Measurements from ENCODE around the gene UGT2A1. TPM values are rescaled to one million over a fixed set of nuclear protein-coding genes. Genes with fewer than 3 reads are reported as not detected.
"Not testable (repeated sequence)": the region's sequence is repeated elsewhere in the genome, so short reads cannot be mapped to it uniquely, and the experiment has no call there.

The UGT2A1 gene
- total RNA-seq, 3 donors from 2014 or later (not counting 1 experiment from before 2014, with no cell fraction given), result not detected

GRCh38 chr4:69689599-69689998, 36.6 kb upstream of the UGT2A1 start:
- no peak overlapping the region for H3K4me3 ChIP-seq (ENCODE audit: low read length)
- H3K4me3 Mint-ChIP-seq, result no peak overlapping the region
- WGBS (ENCODE audit: insufficient coverage), result no CpG with 5 or more reads among the region's 1 CpG

GRCh38 chr4:69684804-69685203, 31.8 kb upstream of the UGT2A1 start:
- DNase-seq, result no peak
- Histone ChIP-seq H3K27ac (ENCODE audit: low read length) (no peak overlapping the region), H3K27me3 (ENCODE audit: control insufficient read depth, insufficient read depth, low read length) (peaks cover 2% of the 10 kb centered on the region), H3K9me3 (ENCODE audit: control insufficient read depth, insufficient read depth, low read length) (no peaks in the 10 kb centered on the region), H3K4me1 (ENCODE audit: control insufficient read depth, insufficient read depth, low read length) (no peaks in the 10 kb centered on the region), H3K36me3 (ENCODE audit: control insufficient read depth, insufficient read depth, low read length) (no peaks in the 10 kb centered on the region), H3K4me3 (ENCODE audit: low read length) (no peak overlapping the region)
- no peaks in the 10 kb centered on the region for H3K36me3 Mint-ChIP-seq
- peaks cover 3 to 26% of the 10 kb centered on the region in 2 donors for H3K27me3 Mint-ChIP-seq (ENCODE audit: low read depth in 2 of 2)
- intact Hi-C loops (cut with micrococcal nuclease), result loop anchor here (5.0 kb wide), 1 partner anchor 872 kb away; no protein-coding TSS in a partner anchor
- H3K27ac Mint-ChIP-seq, result no peak overlapping the region
- no peak overlapping the region for H3K4me3 Mint-ChIP-seq
- TF ChIP-seq CTCF (IDR thresholded peaks at IDR 0.05), result no peak
- H3K9me3 Mint-ChIP-seq, result no peaks in the 10 kb centered on the region
- ATAC-seq, result no peak
- no peaks in the 10 kb centered on the region for H3K4me1 Mint-ChIP-seq
- WGBS (ENCODE audit: insufficient coverage), result 57% methylated on average over 4 of the region's 4 CpGs

More at GRCh38 chr4:69689599-69689998, 36.6 kb upstream of the UGT2A1 start:
- no peaks in the 10 kb centered on the region for H3K36me3 Mint-ChIP-seq
- DNase-seq, result peak in 1 of 2 donors; percentile 68
- H3K27me3 ChIP-seq (ENCODE audit: control insufficient read depth, insufficient read depth, low read length), result no peaks in the 10 kb centered on the region
- H3K4me1 Mint-ChIP-seq, result no peaks in the 10 kb centered on the region
- no peaks in the 10 kb centered on the region for H3K4me1 ChIP-seq (ENCODE audit: control insufficient read depth, insufficient read depth, low read length)
- no peaks in the 10 kb centered on the region for H3K36me3 ChIP-seq (ENCODE audit: control insufficient read depth, insufficient read depth, low read length)
- intact Hi-C loops (cut with micrococcal nuclease), result loop anchor here (1.0 to 5.0 kb wide), 4 partner anchors 134 to 868 kb away; no protein-coding TSS in a partner anchor
- peak; percentile 63 to 79 (median 76) for ATAC-seq
- H3K27me3 Mint-ChIP-seq (ENCODE audit: low read depth in 2 of 2), result peaks cover 3 to 15% of the 10 kb centered on the region in 2 donors
- H3K9me3 ChIP-seq (ENCODE audit: control insufficient read depth, insufficient read depth, low read length), result no peaks in the 10 kb centered on the region
- H3K9me3 Mint-ChIP-seq, result no peaks in the 10 kb centered on the region
- no peak overlapping the region for H3K27ac ChIP-seq (ENCODE audit: low read length)
- no peak overlapping the region for H3K27ac Mint-ChIP-seq
- TF ChIP-seq CTCF (IDR thresholded peaks at IDR 0.05), result peak; percentile 85

GRCh38 chr4:69668680-69669079, 15.6 kb upstream of the UGT2A1 start:
- no peak for TF ChIP-seq CTCF (IDR thresholded peaks at IDR 0.05)
- Histone ChIP-seq H3K27ac (ENCODE audit: low read length) (no peak overlapping the region), H3K4me1 (ENCODE audit: control insufficient read depth, insufficient read depth, low read length) (no peaks in the 10 kb centered on the region), H3K9me3 (ENCODE audit: control insufficient read depth, insufficient read depth, low read length) (peaks cover 4% of the 10 kb centered on the region), H3K36me3 (ENCODE audit: control insufficient read depth, insufficient read depth, low read length) (no peaks in the 10 kb centered on the region), H3K4me3 (ENCODE audit: low read length) (no peak overlapping the region), H3K27me3 (ENCODE audit: control insufficient read depth, insufficient read depth, low read length) (no peaks in the 10 kb centered on the region)
- Mint-ChIP-seq H3K9me3 (no peaks in the 10 kb centered on the region), H3K4me3 (no peak overlapping the region), H3K36me3 (no peaks in the 10 kb centered on the region), H3K27ac (no peak overlapping the region), H3K4me1 (no peaks in the 10 kb centered on the region), H3K27me3 (ENCODE audit: low read depth in 2 of 2) (peaks cover 8 to 10% of the 10 kb centered on the region in 2 donors)
- ATAC-seq, result no peak
- no peak for DNase-seq
- intact Hi-C loops (cut with micrococcal nuclease), result no loop called here

GRCh38 chr4:69664009-69664408, 11.0 kb upstream of the UGT2A1 start:
- H3K27ac ChIP-seq (ENCODE audit: low read length); ATAC-seq; H3K27me3 Mint-ChIP-seq (ENCODE audit: low read depth in 2 of 2); H3K27me3 ChIP-seq (ENCODE audit: control insufficient read depth, insufficient read depth, low read length); H3K36me3 Mint-ChIP-seq; H3K9me3 ChIP-seq (ENCODE audit: control insufficient read depth, insufficient read depth, low read length); H3K9me3 Mint-ChIP-seq; H3K4me3 Mint-ChIP-seq; H3K4me3 ChIP-seq (ENCODE audit: low read length); H3K4me1 Mint-ChIP-seq; H3K27ac Mint-ChIP-seq; intact Hi-C loops (cut with micrococcal nuclease); DNase-seq; H3K36me3 ChIP-seq (ENCODE audit: control insufficient read depth, insufficient read depth, low read length); H3K4me1 ChIP-seq (ENCODE audit: control insufficient read depth, insufficient read depth, low read length): not testable (repeated sequence)
- 92% methylated on average over 22 of the region's 22 CpGs for WGBS (ENCODE audit: insufficient coverage)

- H3K4me1 Mint-ChIP-seq; H3K27ac ChIP-seq (ENCODE audit: low read length); intact Hi-C loops (cut with micrococcal nuclease); H3K27me3 Mint-ChIP-seq (ENCODE audit: low read depth in 2 of 2); H3K4me3 Mint-ChIP-seq; ATAC-seq; H3K27me3 ChIP-seq (ENCODE audit: control insufficient read depth, insufficient read depth, low read length); H3K36me3 ChIP-seq (ENCODE audit: control insufficient read depth, insufficient read depth, low read length); H3K4me1 ChIP-seq (ENCODE audit: control insufficient read depth, insufficient read depth, low read length); H3K36me3 Mint-ChIP-seq; H3K27ac Mint-ChIP-seq; H3K9me3 Mint-ChIP-seq; H3K4me3 ChIP-seq (ENCODE audit: low read length); H3K9me3 ChIP-seq (ENCODE audit: control insufficient read depth, insufficient read depth, low read length): not testable (repeated sequence)
- DNase-seq, result peak in 1 of 2 donors; percentile 22
- WGBS (ENCODE audit: insufficient coverage), result 76% methylated on average over 4 of the region's 4 CpGs
Measured at GRCh38 chr4:69661130-69661803, 8.2 kb upstream of the UGT2A1 start.

All from natural killer cell (primary cell).